ENCODE data around the gene MGLL.
"Not testable (repeated sequence)": the region's sequence is repeated elsewhere in the genome, so short reads cannot be mapped to it uniquely, and the experiment has no call there.

Gene MGLL

DNA sequence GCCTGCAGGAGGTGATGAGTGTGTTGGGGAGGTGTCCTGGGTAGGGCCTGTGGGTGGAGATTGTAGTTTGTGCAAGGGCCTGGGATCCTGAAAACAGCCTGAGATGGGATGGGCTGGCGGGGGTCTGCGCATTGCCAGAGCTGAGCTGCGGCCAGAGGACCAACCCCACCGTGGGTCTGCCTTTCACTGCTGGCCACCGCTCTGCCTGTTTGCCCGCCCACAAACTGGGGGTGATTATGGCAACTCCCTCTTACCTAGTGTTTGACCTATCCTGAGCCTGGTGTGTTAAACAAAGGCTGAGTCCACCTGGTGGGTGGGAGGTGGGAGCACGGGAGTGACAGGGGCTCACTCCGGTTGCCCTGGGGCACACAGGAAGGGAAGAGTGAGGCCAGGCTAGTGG, 139.8 kb downstream of the MGLL start:
- DNase-seq = no peak

- DNase-seq = not testable (repeated sequence)
Observed at GRCh38 chr3:127682175-127682554, 140.2 kb downstream of the MGLL start.

- DNase-seq = no peak
Observed at GRCh38 chr3:127680798-127681221, 141.5 kb downstream of the MGLL start.

- DNase-seq = no peak
Observed at GRCh38 chr3:127680146-127680661, 142.1 kb downstream of the MGLL start.

DNA sequence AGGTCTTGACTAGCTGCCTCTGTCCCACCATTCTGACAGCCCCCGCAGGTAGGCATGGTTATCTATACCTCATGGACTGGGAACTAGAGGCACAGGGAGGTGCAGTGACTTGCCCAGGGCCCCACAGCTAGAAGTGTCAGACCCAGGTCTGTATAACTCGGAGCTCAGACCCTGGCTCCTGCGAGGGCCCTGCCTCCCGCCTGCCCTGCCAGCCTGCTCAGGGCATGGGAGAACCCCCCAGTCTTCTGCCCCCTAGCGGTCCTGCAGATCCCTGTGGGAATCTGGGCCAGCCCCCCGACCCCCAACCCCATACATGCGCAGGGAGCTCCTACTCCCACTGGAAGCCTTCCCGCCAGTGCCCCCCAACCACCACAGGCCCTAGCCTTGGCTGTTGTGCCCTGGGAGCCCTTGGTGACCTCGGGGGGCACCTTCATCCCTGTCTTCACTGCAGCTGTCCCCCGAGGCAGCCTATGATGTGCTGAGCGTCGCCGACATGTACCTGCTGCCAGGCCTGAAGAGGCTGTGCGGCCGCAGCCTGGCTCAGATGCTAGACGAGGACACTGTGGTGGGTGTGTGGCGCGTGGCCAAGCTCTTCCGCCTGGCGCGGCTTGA, 142.7 kb downstream of the MGLL start:
- no peak for DNase-seq

GRCh38 chr3:127678611-127679533, 143.4 kb downstream of the MGLL start:
- no peak for DNase-seq

DNA sequence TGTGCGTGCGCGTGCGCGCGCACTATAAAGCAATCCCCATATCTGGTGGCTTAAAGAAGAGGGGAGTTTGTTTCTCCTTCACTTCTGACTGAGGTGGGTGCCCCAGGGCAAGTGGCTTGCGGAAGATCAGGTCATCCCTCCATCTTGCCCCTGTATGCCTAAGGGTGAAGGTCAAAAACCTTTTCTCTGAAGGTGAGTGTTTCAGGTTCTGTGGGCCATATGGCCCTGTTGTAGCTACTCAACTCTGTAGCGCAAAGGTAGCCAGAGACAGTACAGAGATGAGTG, 144.1 kb downstream of the MGLL start:
- DNase-seq = no peak

- no peak for DNase-seq
Observed at GRCh38 chr3:127677541-127678314, 144.6 kb downstream of the MGLL start.

GRCh38 chr3:127676921-127677351, 145.4 kb downstream of the MGLL start:
- DNase-seq = no peak

DNA sequence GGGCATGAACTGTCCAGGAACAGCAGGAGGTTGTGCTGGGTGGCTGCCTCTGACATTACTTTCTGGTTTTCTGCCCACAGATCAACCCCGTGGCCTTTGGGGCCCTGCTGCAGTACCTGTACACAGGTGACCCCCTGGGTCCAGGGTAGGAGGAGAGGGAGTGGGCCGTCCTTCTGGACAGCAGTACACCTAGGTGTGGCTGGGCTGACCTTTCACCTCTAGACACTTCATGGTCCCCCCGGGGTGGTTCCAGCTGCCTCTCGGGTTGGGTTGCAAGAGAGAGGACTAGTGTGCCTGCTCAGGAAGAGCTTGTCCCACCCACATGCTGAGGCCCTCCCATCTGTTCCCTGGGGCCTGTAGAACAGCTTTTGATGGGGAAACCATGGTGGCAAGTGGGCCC, 145.9 kb downstream of the MGLL start:
- DNase-seq = no peak

GRCh38 chr3:127675651-127676391, 146.5 kb downstream of the MGLL start:
- DNase-seq = no peak

DNA sequence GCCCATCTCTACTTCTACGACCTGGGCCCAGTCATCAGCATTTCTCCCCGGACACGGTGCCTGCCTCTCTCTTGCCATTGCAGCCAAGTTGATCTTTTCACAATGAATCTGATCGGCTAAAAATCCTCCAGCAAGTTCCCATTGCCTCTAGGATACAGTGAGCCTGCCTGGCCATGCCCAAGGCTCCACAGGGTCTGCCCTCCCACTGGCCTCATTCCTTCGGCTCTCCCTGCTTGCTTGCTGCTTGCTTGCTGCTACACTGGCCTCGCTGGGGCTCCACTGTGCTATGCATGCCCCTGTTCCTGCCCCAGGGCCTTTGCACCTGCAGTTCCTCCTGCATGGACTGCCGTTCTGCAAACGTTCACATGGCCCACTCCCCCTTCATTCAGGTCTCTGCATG, 147.5 kb downstream of the MGLL start:
- no peak for DNase-seq

DNA sequence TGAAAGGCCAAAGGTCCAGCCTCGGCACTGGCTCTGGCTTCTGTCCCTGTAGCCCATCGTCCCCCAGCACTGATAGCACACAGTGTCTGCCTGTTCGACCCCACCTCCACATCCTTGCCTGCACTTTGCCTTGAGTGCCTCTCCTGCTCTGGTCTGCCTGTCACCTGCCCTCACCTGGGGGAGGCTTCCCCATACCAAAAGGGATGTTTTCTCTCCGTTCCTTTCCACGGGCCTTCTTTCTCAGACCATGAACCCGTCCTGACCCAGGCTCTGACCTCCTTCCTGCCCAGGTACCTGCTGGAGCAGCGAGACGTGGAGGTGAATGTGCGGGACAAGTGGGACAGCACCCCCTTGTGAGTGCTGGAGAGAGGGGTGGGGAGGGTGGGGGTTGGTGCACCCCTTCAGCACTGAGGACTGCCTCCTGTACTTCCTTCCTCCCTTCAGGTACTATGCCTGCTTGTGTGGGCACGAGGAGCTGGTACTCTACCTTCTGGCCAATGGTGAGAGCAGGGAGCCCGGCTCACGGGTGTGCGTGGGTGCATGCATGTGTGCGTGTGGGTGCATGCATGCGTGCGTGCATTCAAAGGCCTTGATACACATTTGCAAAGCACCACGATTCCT, 148.1 kb downstream of the MGLL start:
- no peak for DNase-seq

DNA sequence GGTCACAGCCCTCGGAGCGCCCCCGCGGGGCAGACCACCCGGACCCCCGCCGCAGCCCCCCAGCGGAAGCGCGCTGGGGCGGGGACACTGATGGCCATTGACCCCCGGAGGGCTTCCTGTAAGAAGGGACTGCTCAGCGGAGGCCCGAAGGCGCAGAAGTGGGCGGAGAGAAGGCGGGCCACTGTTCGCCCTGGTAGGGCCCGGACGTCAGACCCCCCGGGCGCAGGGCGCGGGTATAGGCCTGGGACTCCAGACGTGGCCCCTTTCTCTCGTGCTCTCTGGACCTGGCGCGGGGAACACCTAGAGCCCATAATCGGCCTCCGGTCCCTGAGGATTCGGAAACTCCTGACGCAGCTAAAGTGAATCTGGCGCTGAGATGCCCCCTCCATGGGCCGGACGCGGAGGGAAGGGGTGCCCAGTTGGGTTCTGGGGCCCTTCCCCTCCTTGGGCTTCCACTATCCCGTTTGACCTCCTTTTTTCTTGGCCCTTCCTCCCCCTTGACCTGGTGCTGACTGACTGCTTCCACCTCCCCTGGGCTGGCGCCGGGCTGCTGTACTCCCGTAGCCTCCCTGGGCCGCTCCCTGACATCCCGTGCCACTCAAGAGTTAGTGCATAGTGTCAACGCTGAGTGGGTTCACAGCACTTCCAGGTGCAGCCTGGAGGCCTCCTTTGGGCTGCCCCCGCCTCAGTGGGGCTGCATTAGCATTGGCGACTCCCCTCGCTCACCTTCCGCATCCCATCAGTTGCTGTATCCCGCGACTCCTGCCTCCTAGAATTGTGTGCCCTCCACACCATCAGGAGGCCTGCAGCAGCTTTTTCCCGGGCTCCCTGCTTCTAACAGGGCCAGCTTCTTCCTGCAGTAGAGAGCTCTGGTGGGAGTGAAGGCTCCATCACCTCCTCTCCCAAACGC, 148.9 kb downstream of the MGLL start:
- no peak for DNase-seq

DNA sequence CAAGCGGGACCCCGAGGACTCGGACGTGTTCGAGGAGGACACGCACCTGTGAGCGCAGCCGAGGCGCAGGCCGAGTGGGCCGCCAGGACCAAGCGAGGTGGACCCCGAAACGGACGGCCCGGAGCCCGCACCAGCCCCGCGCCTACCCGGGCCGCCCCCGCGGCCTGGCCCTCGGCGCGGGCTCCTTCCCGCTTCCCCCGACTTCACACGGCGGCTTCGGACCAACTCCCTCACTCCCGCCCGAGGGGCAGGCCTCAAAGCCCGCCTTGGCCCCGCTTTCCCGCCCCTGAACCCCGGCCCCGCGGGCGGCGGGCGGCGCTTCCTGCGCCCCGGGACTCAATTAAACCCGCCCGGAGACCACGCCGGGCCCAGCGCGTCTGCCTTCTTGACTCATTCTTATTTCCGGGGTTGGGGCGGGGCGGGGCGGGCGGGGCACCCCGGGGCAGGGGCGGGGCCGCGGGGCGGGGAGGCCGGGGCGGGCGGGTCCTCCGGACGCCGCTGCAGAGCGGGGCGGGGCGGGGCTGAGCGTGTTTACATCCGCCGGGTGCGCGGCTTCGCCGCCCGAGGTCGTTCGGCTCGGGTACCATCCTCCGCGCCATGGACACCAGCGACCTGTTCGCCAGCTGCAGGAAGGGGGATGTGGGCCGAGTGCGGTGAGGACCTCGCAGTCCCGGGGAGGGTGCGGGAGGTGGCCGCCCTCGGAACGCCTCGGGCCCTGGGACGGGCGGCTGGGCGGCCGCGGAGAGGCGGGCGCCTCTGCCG, 149.7 kb downstream of the MGLL start, which contains the start of gene ABTB1:
TSS of gene ABTB1 (plus strand) at position 524 of the 762 bp plus-strand sequence. CDS start at position 598, 74 bp downstream.
- DNase-seq = peak; percentile 44

DNA sequence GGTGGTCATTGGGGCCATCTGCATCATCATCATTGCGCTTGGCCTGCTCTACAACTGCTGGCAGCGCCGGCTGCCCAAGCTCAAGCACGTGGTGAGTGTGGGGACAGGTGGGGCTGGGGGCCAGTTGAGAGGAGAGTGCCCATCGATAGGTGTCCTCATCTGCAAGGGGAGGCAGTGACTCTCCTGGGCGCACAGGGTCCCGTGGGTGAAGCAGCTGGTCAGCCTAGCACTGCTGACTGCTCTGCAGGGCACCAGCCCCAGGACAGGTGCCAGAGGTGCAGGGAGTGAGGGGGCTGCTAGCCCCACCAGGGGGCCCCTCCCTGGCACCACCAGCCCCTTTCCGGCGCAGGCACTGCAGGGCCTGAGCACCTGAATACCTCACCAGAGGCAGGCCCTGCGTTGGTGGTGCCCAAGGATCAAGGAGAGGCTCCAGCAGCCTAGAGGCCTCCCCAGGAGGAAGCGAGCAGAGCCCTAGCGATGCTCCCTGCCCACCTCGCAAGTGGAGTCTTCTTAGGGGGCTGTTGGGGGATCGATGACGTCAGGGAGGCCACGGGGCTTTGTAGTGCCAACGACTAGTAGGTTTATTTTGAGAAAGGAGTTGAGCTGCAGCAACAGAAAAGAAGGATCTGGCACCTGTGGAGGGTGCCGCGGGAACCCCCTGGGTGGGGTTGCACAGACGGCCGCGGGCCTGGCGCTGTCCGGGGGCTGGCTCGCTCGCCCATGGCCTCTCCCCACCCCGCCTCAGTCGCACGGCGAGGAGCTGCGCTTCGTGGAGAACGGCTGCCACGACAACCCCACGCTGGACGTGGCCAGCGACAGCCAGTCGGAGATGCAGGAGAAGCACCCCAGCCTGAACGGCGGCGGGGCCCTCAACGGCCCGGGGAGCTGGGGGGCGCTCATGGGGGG, 150.5 kb downstream of the MGLL start:
- DNase-seq = no peak

DNA sequence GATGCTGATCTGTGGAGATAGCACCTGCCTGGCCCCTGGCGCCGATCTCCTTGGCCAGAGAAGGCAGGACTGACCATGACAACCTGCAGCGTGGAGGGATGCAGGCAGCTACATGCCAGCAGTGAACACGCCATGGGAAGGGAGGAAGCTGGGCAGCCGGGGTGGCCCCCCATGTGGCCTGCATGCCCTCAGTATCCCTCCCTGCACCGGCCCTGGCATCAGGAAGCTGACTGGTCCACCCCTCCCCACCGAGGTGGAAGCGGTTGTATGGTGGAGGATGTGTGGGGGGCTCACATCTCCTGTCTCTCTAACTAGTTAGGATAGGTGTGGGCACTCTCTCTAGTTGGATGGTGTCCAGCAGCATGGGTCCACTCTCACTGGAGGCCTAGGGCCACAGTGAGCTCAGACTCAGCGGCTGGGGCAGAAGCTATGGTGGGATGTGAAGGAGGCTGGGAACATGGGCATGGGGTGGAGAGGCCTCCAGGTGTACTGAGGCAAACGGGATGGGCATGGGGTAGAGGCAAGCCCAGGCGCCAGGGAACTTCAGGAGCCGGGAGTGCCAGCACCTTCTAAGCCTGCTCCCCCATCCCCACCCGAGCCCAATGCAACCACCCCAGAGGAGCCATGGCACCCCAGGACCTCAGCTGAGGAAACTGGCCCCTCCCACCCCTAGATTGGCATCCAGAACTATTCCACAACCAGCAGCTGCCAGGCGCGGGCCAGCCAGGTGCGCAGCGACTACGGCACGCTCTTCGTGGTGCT, 151.4 kb downstream of the MGLL start:
- no peak for DNase-seq

DNA sequence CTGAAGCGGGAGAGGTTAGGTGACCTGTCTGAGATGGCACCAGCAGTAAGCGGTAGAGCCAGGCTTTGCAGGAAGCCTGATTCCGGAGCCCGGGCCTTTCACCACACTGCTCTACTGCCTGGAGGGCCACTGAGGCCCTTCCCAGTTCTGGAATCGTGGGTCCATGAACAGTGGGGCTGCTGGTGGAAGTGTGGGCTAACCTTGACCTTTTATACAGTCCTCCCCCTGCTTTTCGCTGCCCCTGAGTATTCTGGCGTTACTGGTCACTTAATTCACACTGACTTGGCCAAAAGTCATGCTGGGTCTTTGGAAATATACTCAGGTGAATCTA, 152.1 kb downstream of the MGLL start:
- no peak for DNase-seq

Data from NCI-H187 treated with DMSO at 0.1 percent for 48 hours (cell line).